Lung (tissue), 12 donors: ENCODE data around the gene RIPOR2. TPM values are rescaled to one million over a fixed set of nuclear protein-coding genes. Genes with fewer than 3 reads are reported as not detected.

Source experiments
- ATAC-seq: fragments of 200-7000 bp; cut with Tn5 transposase; one replicate; pipeline ENCODE4 v1.9.1; 2020; ENCODE audit warnings: moderate number of reproducible peaks; ENCODE audit not compliant: insufficient read depth, low FRiP score
- DNase-seq, 3 donors: peaks; one replicate each; pipeline ENCODE4 v3.0.0-alpha.2; 2013 to 2017
- H3K27ac ChIP-seq, 2 donors: one replicate each; pipeline ENCODE4 v1.5.1; 2013; ENCODE audit warnings: mild to moderate bottlenecking in 2 of 2, moderate library complexity in 2 of 2, control low read depth in 1 of 2, inconsistent platforms in 1 of 2, low read depth in 1 of 2, low read length in 1 of 2
- H3K27me3 ChIP-seq, 3 donors: one replicate each; pipeline ENCODE4 v1.5.1; 2013; ENCODE audit warnings: low read length in 2 of 3; ENCODE audit not compliant: control insufficient read depth in 3 of 3, insufficient read depth in 3 of 3
- H3K36me3 ChIP-seq, 4 donors: one replicate each; pipeline ENCODE4 v1.5.1; 2013; ENCODE audit warnings: low read length in 4 of 4, mild to moderate bottlenecking in 1 of 4, moderate library complexity in 1 of 4; ENCODE audit not compliant: control insufficient read depth in 4 of 4, insufficient read depth in 4 of 4
- H3K4me1 ChIP-seq, 5 donors: one replicate each; pipeline ENCODE4 v1.5.1; 2013; ENCODE audit warnings: low read length in 5 of 5, mild to moderate bottlenecking in 2 of 5, moderate library complexity in 1 of 5; ENCODE audit not compliant: control insufficient read depth in 5 of 5, insufficient read depth in 5 of 5
- H3K4me3 ChIP-seq: one replicate; pipeline ENCODE4 v1.5.1; 2013; ENCODE audit warnings: mild to moderate bottlenecking, control low read depth, moderate library complexity
- H3K9ac ChIP-seq, 2 donors: one replicate each; pipeline ENCODE4 v1.5.1; 2013; ENCODE audit warnings: low read length in 2 of 2, control low read depth in 1 of 2; ENCODE audit not compliant: insufficient read depth in 1 of 2
- H3K9me3 ChIP-seq, 4 donors: one replicate each; pipeline ENCODE4 v1.5.1; 2013; ENCODE audit warnings: low read length in 3 of 4, mild to moderate bottlenecking in 1 of 4, moderate library complexity in 1 of 4; ENCODE audit not compliant: control insufficient read depth in 4 of 4, insufficient read depth in 3 of 4
- CTCF ChIP-seq: IDR thresholded peaks from 2 replicates; pipeline ENCODE4 v1.5.1; 2012; ENCODE audit warnings: mild to moderate bottlenecking; ENCODE audit errors: control extremely low read depth, extremely low read depth
- WGBS, 2 donors: extraction: QIAGEN DNeasy Blood & Tissue Kit; methylation state at CpG; one replicate each; pipeline ENCODE4 v1.1.7; 2013; 5-methylcytosine and 5-hydroxymethylcytosine counted together
- polyA plus RNA-seq, 2 donors: library from polyadenylated mRNA; stranded (reverse); fragments of 200-250 nt; gene quantifications; one replicate each; pipeline ENCODE4 v1.2.1, GENCODE V29; 2013
- total RNA-seq, 2 donors: library from RNA; depleted of rRNA in 1 of 2; stranded (reverse); fragments of >200 nt in 1 of 2; gene quantifications; one replicate each; pipeline ENCODE4 v1.2.1, GENCODE V29; 2014 to 2021
- donor health status: control.
- donor health status: control.
- donor health status: Bipolar disorder and iron deficiency.
- donor health status: healthy.
- donor health status: DM: yes; HTN: yes; CAD: no.

The RIPOR2 gene
- total and polyA plus RNA-seq, 4 donors: 7.9 to 97.6 (median 42.7) TPM

GRCh38 chr6:24868765-24869164, 67.0 kb downstream of the RIPOR2 start:
- H3K36me3 ChIP-seq: peaks cover 0 to 1% (median 0%) of the 10 kb centered on the region in 4 donors
- no peak for TF ChIP-seq CTCF
- no peaks in the 10 kb centered on the region for H3K4me1 ChIP-seq
- H3K9ac ChIP-seq: no peak overlapping the region
- H3K27ac ChIP-seq: no peak overlapping the region
- no peaks in the 10 kb centered on the region for H3K9me3 ChIP-seq
- WGBS, 2 donors: 95 to 96% methylated on average over 4 of the region's 4 CpGs
- DNase-seq: no peak
- no peaks in the 10 kb centered on the region for H3K27me3 ChIP-seq
- ATAC-seq: no peak
- H3K4me3 ChIP-seq: no peak overlapping the region

- H3K4me3 ChIP-seq: no peak overlapping the region
- DNase-seq: no peak
- no peaks in the 10 kb centered on the region for H3K4me1 ChIP-seq
- H3K27me3 ChIP-seq: no peaks in the 10 kb centered on the region
- TF ChIP-seq CTCF: no peak
- no peak overlapping the region for H3K9ac ChIP-seq
- H3K9me3 ChIP-seq: no peaks in the 10 kb centered on the region
- WGBS, 2 donors: 93 to 96% methylated on average over 3 of the region's 3 CpGs
- no peak overlapping the region for H3K27ac ChIP-seq
- peaks cover 0 to 2% (median 0%) of the 10 kb centered on the region in 4 donors for H3K36me3 ChIP-seq
- no peak for ATAC-seq
Observed at GRCh38 chr6:24867104-24867703, 68.6 kb downstream of the RIPOR2 start.

- ATAC-seq (no peak), DNase-seq (no peak)
- H3K9me3 ChIP-seq: no peaks in the 10 kb centered on the region
- no peak overlapping the region for H3K4me3 ChIP-seq
- H3K4me1 ChIP-seq: no peaks in the 10 kb centered on the region
- peaks cover 0 to 2% (median 0%) of the 10 kb centered on the region in 4 donors for H3K36me3 ChIP-seq
- H3K27me3 ChIP-seq: no peaks in the 10 kb centered on the region
- H3K27ac ChIP-seq: no peak overlapping the region
- 67 to 70% methylated on average over 6 of the region's 6 CpGs for WGBS, 2 donors
- H3K9ac ChIP-seq: no peak overlapping the region
- no peak for TF ChIP-seq CTCF
Observed at GRCh38 chr6:24865161-24865560, 70.6 kb downstream of the RIPOR2 start.

- H3K36me3 ChIP-seq: peaks cover 0 to 4% (median 1%) of the 10 kb centered on the region in 4 donors
- DNase-seq: peak in 2 of 3 donors; percentile 25 to 48
- no peak for ATAC-seq
Observed at GRCh38 chr6:24864343-24864742, 71.4 kb downstream of the RIPOR2 start.

More at GRCh38 chr6:24864343-24864742, 71.4 kb downstream of the RIPOR2 start:
- Histone ChIP-seq H3K4me1 (no peaks in the 10 kb centered on the region), H3K27me3 (no peaks in the 10 kb centered on the region), H3K9ac (no peak overlapping the region), H3K4me3 (no peak overlapping the region), H3K27ac (no peak overlapping the region), H3K9me3 (no peaks in the 10 kb centered on the region)
- WGBS, 2 donors: 84 to 94% methylated on average over 1 of the region's 1 CpG
- TF ChIP-seq CTCF: no peak
